Measurements from ENCODE around the gene HERC4.
"Not testable (repeated sequence)": the region's sequence is repeated elsewhere in the genome, so short reads cannot be mapped to it uniquely, and the experiment has no call there.

Gene HERC4

DNA sequence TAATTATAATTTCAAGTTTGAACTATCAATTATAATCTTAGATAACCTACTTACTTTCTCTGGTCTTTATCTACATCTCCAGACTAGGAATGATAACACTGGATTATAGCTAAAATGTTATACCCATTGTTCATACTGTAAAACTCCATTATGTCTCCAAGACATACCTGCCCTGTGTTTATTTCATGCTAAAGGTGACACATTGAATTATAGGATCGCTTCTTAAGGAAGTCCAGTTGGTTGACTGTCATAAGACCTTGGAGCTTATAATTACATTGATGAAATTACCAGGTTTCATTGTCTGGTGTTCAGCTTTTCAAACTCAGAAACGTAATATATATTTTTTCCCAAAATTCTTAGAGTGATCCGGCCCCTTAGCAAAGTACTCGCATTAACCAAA, 15.5 kb upstream of the HERC4 start:
- no peak for DNase-seq

DNA sequence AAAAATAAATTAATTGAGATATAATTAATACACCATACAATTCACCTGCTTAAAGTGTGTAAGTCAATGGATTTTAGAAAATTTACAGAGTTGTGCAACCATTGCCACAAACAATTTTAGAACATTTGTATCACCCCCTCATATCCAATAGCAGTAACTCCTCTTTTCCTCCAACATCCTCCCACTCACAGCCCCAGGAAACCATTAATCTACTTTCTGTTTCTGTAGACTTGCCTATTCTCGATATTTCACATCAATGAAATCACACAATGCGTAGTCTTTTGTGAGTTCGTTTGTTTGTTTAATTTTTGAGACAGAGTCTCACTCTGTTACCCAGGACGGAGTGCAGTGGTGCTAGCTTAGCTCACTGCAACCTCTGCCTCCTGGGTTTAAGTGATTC, 13.7 kb upstream of the HERC4 start:
- DNase-seq: no peak

DNA sequence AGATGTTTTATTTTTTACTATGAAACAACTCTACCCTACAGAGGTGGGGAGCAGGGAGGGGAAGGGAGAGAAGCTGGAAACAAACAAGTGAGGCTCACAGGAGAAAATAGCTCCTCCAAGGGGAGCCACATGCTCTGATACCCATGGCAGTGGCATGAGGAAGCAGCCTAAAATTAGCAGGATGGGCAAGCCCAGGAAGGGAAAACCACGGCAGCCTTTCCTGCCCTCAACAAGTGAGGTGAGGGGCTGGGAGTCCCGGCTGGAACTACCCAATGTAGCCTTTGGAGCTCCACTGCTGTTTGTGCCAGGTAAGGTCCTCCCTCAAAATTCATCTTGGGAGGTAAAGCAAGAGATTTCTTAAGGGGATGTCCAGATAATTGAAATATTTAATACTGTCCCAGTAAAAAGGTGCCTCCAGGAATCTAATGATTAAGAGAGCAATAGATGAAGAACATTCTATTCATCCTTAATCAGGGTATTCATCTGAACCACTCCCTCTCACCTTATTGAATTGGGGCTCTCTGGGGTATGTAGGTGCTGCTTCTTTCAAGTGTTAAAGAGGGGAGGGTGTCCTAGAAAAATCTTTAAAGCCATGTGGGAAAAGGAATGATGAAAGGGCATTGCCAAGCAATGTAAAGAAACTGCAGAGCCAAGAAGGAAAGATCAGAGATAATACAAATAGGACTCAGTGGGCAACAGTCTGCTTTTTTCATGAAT, 12.8 kb upstream of the HERC4 start:
- DNase-seq: no peak

- no peak for DNase-seq
Measured at GRCh38 chr10:68086910-68087684, 12.0 kb upstream of the HERC4 start.

GRCh38 chr10:68086011-68086410, 10.9 kb upstream of the HERC4 start:
- no peak for DNase-seq

GRCh38 chr10:68084469-68084868, 9.4 kb upstream of the HERC4 start:
- no peak for DNase-seq

DNA sequence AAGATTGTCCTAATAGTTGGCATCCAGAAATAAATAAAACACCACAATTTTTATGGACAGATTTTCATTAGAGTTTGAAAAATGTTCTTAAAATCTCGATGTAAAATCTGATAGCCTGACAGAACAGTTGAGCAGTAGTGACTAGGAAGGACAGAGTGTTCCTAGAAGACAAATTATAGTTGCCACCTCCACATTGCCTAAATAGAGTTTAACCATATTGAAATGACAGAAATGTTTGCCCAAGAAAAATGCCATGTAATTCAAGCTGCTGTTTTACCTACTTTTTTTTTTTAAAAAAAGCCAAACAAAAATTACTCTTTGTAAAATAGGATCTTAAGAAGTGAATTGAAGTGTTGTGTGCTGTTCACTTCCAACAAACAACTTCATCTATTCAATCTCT, 8.9 kb upstream of the HERC4 start:
- no peak for DNase-seq

GRCh38 chr10:68082872-68083271, 7.8 kb upstream of the HERC4 start:
- DNase-seq: peak in 1 of 2 donors; percentile 44

DNA sequence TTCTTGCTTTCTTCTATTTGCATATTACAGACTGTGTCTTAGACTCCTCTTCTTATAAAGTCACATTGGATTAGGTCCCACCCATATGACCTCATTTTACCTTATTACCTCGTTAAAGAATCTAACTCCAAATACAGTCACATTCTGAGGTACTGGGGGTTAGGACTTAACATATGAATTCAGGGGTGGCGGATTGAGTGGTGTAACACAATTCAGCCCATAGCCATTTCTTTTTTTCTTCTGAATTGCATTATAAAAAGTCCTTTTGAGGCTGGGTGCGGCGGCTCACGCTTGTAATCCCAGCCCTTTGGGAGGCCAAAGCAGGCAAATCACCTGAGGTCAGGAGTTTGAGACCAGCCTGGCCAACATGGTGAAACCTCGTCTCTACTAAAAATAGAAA, 6.8 kb upstream of the HERC4 start:
- DNase-seq: no peak

DNA sequence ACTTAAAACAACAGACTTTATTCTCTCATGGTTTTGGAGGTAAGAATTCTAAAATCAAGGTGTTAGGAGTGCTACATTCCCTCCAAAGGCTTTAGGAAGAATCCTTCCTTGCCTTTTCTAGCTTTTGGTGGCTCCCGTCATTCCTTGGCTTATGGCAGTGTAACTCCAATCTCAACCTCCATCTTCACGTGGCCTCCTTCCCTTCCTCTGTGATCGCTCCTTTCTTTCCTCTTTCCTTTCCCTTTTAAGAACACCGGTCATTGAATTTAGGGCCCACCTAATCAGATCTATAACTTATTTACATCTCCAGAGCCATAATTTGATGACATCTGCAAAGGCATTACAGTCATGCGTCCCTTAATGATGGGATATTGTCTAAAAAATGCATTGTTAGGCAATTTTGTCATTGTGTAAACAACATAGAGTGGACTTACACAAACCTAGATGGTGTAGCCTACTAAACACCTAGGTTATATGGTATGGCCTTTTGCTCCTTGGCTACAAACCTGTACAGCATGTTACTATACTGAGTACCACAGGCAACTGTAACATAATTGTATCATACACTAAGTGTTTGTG, 5.9 kb upstream of the HERC4 start:
- no peak for DNase-seq

- no peak for DNase-seq
Measured at GRCh38 chr10:68079434-68079833, 4.4 kb upstream of the HERC4 start.

- DNase-seq: no peak
Measured at GRCh38 chr10:68077026-68077425, 1.9 kb upstream of the HERC4 start.

DNA sequence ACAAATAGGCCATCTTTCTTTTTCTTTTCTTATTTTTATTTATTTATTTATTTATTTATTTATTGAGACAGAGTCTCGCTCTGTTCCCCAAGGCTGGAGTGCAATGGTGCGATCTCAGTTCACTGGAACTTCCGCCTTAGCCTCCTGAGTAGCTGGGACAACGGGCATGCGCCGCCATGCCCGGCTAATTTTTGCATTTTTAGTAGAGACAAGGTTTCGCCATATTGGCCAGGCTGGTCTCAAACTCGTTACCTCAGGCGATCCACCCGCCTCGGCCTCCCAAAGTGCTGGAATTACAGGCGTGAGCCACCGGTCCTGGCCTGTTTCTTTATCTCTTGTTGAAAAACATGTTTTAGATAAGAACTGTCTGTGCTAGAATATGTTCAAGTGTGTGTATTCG, 998 bp upstream of the HERC4 start:
- not testable (repeated sequence) for DNase-seq

GRCh38 chr10:68075550-68076004, 494 bp upstream of the HERC4 start:
- no peak for DNase-seq

DNA sequence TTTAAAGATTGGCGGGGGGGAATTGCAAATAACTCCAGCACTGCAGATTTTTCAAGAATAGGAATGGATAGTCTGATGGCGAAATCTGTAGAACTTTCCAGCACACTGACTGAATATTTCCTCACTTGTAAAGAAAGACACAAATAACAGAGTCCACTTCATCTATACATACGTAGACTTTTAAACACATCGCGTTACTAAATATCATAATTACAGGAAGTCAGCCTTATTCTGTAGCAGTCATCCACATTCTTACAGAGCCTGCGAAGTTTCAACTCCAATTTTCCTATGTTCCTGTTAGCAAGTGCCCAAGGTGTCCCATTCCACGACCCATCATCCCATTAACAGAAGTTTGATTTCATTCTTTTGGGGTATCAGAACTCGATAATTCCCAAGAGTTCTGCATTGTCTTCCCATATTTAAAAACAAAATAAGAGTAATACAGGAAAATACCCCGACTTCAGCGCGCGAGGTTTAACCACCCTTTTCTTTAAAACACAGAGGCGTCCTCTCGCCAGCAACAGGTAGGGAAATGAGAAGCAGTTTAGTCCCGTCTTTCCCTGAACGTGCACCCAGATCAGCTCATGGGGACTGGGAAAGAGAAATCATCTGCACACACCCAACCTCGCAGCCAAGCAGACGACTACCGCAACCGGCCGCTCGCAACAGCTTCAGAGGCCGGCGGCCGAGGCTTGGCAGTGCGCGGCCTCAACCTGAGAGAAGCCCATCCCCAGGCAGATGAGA, 880 bp downstream of the HERC4 start:
- DNase-seq: peak in 1 of 2 donors; percentile 21

- no peak for DNase-seq
Measured at GRCh38 chr10:68073631-68074030, 1.5 kb downstream of the HERC4 start.

- DNase-seq: no peak
Measured at GRCh38 chr10:68067508-68067907, 7.6 kb downstream of the HERC4 start.

- no peak for DNase-seq
Measured at GRCh38 chr10:68067029-68067428, 8.1 kb downstream of the HERC4 start.

DNA sequence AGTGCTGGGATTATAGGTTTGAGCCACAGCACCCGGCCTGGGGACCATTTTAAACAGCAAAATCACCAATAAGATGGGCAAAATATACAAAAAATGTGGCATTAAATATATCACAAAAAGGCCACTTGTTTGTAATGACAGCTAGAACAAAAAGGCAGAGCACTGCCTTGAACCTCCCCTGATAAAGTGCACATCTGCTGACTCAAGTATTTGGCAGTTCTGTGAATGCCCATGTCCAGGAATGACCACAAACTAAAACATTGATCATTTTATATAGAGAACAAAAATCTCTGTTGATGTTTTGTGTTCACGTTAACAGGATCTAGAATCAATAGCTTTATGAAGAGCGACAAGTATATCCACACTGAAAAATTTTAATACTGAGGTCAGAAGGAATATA, 21.5 kb downstream of the HERC4 start:
- no peak for DNase-seq

DNA sequence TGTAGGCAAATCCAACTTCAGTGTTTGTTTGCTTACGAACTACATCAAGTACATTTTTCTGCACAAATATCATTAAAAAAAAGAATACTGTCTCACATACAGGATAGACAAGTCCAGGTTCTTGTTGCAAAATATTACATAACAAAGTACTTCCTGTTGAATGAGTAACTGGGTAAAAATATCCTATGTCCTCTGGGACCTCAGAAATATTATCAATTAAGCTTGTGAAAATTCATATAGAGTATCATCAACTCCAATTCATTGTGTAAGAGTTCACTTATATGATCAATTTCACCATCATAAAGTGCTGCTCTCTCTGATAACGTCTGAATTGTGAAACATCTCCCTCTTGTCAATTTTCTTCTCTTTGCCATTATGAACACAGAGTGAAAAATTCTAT, 22.6 kb downstream of the HERC4 start:
- no peak for DNase-seq

DNA sequence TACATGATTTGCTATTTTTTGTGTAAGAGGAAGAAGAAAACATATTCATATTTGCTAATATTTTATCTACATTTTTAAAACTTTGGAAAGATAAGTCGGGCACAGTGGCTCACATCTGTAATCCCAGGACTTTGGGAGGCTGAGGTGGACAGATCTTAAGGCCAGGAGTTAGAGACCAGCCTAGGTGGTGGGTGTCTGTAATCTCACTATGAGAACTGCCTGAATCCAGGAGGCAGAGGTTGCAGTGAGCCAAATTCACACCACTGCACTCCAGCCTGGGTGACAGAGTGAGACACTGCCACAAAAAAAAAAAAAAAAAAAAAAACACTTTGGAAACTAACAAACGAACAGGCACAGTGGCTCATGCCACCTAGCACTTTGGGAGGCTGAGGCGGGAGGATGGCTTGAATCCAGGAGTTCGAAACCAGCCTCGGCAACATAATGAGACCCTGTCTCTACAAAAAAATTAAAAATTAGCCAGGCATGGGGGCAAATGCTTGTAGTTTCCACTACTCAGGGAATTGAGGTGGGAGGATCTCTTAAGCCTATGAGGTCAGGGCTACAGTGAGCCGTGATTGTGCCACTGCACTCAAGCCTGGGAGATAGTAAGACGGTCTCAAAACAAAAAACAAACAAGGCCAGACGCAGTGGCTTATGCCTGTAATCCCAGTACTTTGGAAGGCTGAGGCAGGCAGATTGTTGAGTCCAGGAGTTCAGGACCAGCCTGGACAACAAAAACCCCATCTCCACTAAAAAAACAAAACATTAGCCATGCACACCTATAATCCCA, 25.6 kb downstream of the HERC4 start:
- DNase-seq: no peak

DNA sequence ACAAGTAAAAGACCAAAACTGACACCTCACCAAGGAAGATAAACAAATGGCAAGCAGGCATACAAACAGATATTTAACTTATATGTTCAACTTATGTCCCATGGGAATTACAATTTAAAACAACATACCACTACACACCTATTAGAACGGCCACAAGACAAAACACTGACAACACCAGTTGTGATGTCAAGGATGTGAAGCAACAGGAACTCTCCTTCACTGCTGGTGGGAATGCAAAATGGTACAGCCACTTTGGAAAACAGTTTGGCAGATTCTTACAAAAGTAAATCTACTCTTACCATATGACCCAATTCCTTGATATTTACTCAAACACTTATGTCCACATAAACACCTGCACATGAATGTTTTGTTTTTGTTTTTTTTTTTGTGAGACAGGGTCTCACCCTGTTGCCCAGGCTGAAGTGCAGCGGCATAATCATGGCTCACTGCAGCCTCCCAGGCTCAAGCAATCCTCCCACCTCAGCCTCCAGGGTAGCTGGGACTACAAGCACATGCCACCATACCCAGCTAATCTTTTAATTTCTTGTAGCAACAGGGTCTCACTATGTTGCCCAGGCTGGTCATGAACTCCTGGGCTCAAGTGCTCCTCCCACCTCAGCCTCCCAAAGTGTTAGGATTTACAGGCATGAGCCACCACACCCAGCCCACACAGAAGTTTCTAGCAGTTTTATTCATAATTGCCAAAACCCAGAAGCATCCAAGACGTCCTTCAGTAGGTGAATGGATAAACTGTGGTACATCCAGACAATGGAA, 27.3 kb downstream of the HERC4 start:
- no peak for DNase-seq

All from hippocampal formation (tissue), 2 donors.